ENCODE measurements around the gene PLXNA2. TPM values are rescaled to one million over a fixed set of nuclear protein-coding genes. Genes with fewer than 3 reads are reported as not detected.

PLXNA2 gene
- total and polyA plus RNA-seq, 2 of the 8 experiments (the other 6 are each of a cell fraction or from before 2014, with no cell fraction given): 0.33 to 1.5 TPM

GRCh38 chr1:208265525-208265924 is 21.3 kb upstream of the PLXNA2 start:
- no peak overlapping the region for H3K18ac ChIP-seq (ENCODE audit: extremely low read depth, low read length)
- FAIRE-seq (no peak), DNase-seq (ENCODE audit: low read depth in 1 of 2, low spot score in 2 of 2) (no peak)
- no peak overlapping the region for H2BK5ac ChIP-seq (ENCODE audit: low read depth, low read length)
- no peak overlapping the region for H3K9ac ChIP-seq (replicated peaks in 1 of 4; ENCODE audit: extremely low read depth in 1 of 4, low read depth in 3 of 4, low read length in 3 of 4)
- H4K5ac ChIP-seq (ENCODE audit: insufficient read length, low read depth, low read length): no peak overlapping the region
- H2AK5ac ChIP-seq (ENCODE audit: low read depth, low read length): no peak overlapping the region
- no peak overlapping the region for H3K4me2 ChIP-seq (ENCODE audit: insufficient read depth in 1 of 2, low read depth in 2 of 2, low read length in 2 of 2)
- H4K20me1 ChIP-seq (replicated peaks in 1 of 2; ENCODE audit: control insufficient read depth in 1 of 2, insufficient read depth in 2 of 2, low read length in 2 of 2): no peaks in the 10 kb centered on the region
- no peaks in the 10 kb centered on the region for H3K79me1 ChIP-seq (ENCODE audit: low read depth, low read length)
- no peak overlapping the region for H3K4ac ChIP-seq (replicated peaks; ENCODE audit: insufficient read length, low read depth, low read length)
- no peaks in the 10 kb centered on the region for H3K79me2 ChIP-seq (ENCODE audit: control insufficient read depth in 1 of 2, insufficient read depth in 2 of 2, low read length in 2 of 2)
- no peak overlapping the region for H2BK120ac ChIP-seq (replicated peaks; ENCODE audit: low read depth, low read length)
- H3K4me3 ChIP-seq (ENCODE audit: extremely low read depth in 1 of 4, insufficient read depth in 2 of 4, low read depth in 3 of 4, low read length in 4 of 4): no peak overlapping the region
- no peaks in the 10 kb centered on the region for H3K27me3 ChIP-seq (replicated peaks in 1 of 4; ENCODE audit: control insufficient read depth in 3 of 4, extremely low read depth in 1 of 4, insufficient read depth in 3 of 4, low read length in 3 of 4)
- H3K14ac ChIP-seq (ENCODE audit: insufficient read length): no peak overlapping the region
- H3K9me3 ChIP-seq (ENCODE audit: insufficient read depth in 2 of 2, low read depth in 1 of 2, low read length in 1 of 2): no peaks in the 10 kb centered on the region
- H4K8ac ChIP-seq (ENCODE audit: extremely low read depth, insufficient read depth, low read length): no peak overlapping the region
- H2BK12ac ChIP-seq (ENCODE audit: low read depth, low read length): no peak overlapping the region
- H3K56ac ChIP-seq (replicated peaks; ENCODE audit: insufficient read length, low read depth, low read length): no peak overlapping the region
- ChIA-PET CTCF (ENCODE audit: partially characterized antibody) (interaction anchor here (1.4 to 2.7 kb wide), 2 partner anchors 13 to 243 kb away, joined by 4 to 9 read pairs; no protein-coding TSS in a partner anchor), POLR2A (ENCODE audit: partially characterized antibody) (no interaction called here)
- no peak overlapping the region for H3K23ac ChIP-seq (ENCODE audit: insufficient read length)
- H2AFZ ChIP-seq (ENCODE audit: low read length): no peak overlapping the region
- no peak overlapping the region for H2BK15ac ChIP-seq (ENCODE audit: low read length)
- H4K91ac ChIP-seq (replicated peaks; ENCODE audit: insufficient read length, low read length): no peak overlapping the region
- no peaks in the 10 kb centered on the region; the same call in 1 of the 2 replicates for H3K23me2 ChIP-seq (ENCODE audit: low read depth, low read length)
- no peak overlapping the region for H3K27ac ChIP-seq (ENCODE audit: low read depth, low read length)
- H3K36me3 ChIP-seq (ENCODE audit: control insufficient read depth in 2 of 4, insufficient read depth in 4 of 4, low read length in 3 of 4): no peaks in the 10 kb centered on the region
- 100% methylated on average over 1 of the region's 3 CpGs; no CpG with 5 or more reads in 1 of the 2 experiments for WGBS, 2 experiments (ENCODE audit: extremely low coverage in 1 of 2, insufficient coverage in 1 of 2, insufficient read length in 1 of 2, insufficient replicate concordance in 2 of 2, low coverage in 1 of 2, low lambda C conversion rate in 2 of 2, missing lambda C conversion rate in 1 of 2)
- H3K4me1 ChIP-seq (replicated peaks in 1 of 4; ENCODE audit: control insufficient read depth in 3 of 4, insufficient read depth in 4 of 4, low read length in 3 of 4): peaks cover 0 to 3% (median under 1%) of the 10 kb centered on the region in 4 experiments; a peak in 1 of 7 replicates
- H2BK20ac ChIP-seq (ENCODE audit: low read length): no peak overlapping the region
- TF ChIP-seq BACH1 (IDR thresholded peaks at IDR 0.05; ENCODE audit: low read length): no peak
- TF ChIP-seq CEBPB (IDR thresholded peaks at IDR 0.05; ENCODE audit: low read depth, low read length): no peak
- TF ChIP-seq CTBP2 (IDR thresholded peaks at IDR 0.05; ENCODE audit: borderline replicate concordance, insufficient read depth, insufficient read length, low read length): no peak
